Thoracic aorta (tissue), 2 donors: ENCODE data around the gene ITM2C. TPM values are rescaled to one million over a fixed set of nuclear protein-coding genes. Genes with fewer than 3 reads are reported as not detected.
A peak's percentile ranks its signal among the peaks of the same experiment; 100 is the strongest.

Source experiments
- ATAC-seq: fragments of 150-250 bp; one replicate; pipeline ENCODE4 v1.8.0; 2017; ENCODE audit warnings: low read depth; ENCODE audit not compliant: insufficient number of reproducible peaks, low FRiP score
- DNase-seq: peaks from one replicate; pipeline ENCODE4 v3.0.0-alpha.2; 2020; ENCODE audit warnings: low spot score
- H3K27ac ChIP-seq, 2 donors: fragments of 200-600 bp; sonication (generic); 1 replicate in 1 of 2; 2 replicates in 1 of 2; pipeline ENCODE4 v1.5.1; 2016; ENCODE audit warnings: mild to moderate bottlenecking in 2 of 2, moderate library complexity in 2 of 2
- H3K27me3 ChIP-seq: fragments of 200-600 bp; sonication (generic); replicated peaks from 2 replicates; pipeline ENCODE4 v1.6.0; 2016; ENCODE audit warnings: mild to moderate bottlenecking; ENCODE audit not compliant: insufficient read depth
- H3K36me3 ChIP-seq: fragments of 200-600 bp; sonication (generic); one replicate; pipeline ENCODE4 v1.5.1; 2016
- H3K4me1 ChIP-seq, 2 donors: fragments of 200-600 bp; sonication (generic); 1 replicate in 1 of 2; 2 replicates in 1 of 2; pipeline versions ENCODE4 v1.5.1 to v1.6.0; 2016; ENCODE audit warnings: low read depth in 2 of 2, mild to moderate bottlenecking in 1 of 2; ENCODE audit not compliant: control insufficient read depth in 1 of 2
- H3K4me3 ChIP-seq: fragments of 200-600 bp; sonication (generic); 2 replicates; pipeline ENCODE4 v1.5.1; 2016; ENCODE audit warnings: mild to moderate bottlenecking
- H3K9me3 ChIP-seq: fragments of 200-600 bp; sonication (generic); 2 replicates; pipeline ENCODE4 v1.5.1; 2016
- total RNA-seq, 2 donors: library from RNA; depleted of rRNA; stranded (reverse); fragments of >200 nt; gene quantifications; one replicate each; pipeline versions ENCODE4 v1.1.0 to v1.2.3, GENCODE V29; 2016
- TF ChIP-seq, protein P1 (sequence below): fragments of 200-600 bp; sonication (generic); IDR thresholded peaks from one replicate; pipeline ENCODE4 v1.5.1; 2019; ENCODE audit warnings: antibody characterized with exemption

Gene ITM2C
- total RNA-seq, 2 donors from 2014 or later: 65.5 to 70.6 TPM

DNA sequence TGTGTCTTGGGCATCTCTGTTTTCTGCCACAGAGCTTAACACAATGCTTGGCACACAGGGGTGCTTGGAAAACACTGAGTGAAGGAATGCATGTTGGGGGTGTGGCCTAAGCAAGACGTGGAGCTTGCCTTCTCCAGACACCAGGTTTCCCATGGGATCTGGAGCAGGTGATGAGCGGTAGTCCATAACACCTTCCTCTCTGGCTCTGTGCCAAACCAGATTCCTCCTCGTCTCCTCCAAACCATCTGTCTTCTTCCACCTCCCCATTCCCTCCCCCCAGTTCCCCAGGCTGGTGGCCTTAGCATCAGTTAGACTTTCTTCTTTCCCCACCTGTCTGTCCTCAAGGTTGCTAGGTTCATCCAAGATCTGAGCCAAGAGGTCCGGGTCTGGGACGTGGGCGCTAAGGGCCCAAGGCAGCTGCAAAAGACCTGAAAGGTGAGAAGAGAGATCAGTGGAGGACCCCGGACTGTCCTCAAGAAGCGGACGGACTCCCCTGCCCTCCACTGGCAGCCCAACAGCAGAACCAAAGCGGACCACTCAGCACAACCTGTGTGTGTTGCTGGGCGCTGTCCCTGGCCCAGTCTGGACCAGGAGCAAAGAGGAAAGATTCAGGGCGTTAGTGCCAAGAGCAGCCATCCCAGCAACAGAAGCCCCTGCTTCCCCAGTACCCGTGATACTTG is 1.2 kb upstream of the ITM2C start:
- ATAC-seq (no peak), DNase-seq (no peak)
- H3K27me3 ChIP-seq: no peaks in the 10 kb centered on the region
- no peak overlapping the region for H3K27ac ChIP-seq
- TF ChIP-seq, protein P1, sequence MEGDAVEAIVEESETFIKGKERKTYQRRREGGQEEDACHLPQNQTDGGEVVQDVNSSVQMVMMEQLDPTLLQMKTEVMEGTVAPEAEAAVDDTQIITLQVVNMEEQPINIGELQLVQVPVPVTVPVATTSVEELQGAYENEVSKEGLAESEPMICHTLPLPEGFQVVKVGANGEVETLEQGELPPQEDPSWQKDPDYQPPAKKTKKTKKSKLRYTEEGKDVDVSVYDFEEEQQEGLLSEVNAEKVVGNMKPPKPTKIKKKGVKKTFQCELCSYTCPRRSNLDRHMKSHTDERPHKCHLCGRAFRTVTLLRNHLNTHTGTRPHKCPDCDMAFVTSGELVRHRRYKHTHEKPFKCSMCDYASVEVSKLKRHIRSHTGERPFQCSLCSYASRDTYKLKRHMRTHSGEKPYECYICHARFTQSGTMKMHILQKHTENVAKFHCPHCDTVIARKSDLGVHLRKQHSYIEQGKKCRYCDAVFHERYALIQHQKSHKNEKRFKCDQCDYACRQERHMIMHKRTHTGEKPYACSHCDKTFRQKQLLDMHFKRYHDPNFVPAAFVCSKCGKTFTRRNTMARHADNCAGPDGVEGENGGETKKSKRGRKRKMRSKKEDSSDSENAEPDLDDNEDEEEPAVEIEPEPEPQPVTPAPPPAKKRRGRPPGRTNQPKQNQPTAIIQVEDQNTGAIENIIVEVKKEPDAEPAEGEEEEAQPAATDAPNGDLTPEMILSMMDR: no peak
- H3K9me3 ChIP-seq: no peaks in the 10 kb centered on the region
- H3K36me3 ChIP-seq: no peaks in the 10 kb centered on the region
- peaks cover 12 to 29% of the 10 kb centered on the region in 2 donors for H3K4me1 ChIP-seq
- H3K4me3 ChIP-seq: no peak overlapping the region

DNA sequence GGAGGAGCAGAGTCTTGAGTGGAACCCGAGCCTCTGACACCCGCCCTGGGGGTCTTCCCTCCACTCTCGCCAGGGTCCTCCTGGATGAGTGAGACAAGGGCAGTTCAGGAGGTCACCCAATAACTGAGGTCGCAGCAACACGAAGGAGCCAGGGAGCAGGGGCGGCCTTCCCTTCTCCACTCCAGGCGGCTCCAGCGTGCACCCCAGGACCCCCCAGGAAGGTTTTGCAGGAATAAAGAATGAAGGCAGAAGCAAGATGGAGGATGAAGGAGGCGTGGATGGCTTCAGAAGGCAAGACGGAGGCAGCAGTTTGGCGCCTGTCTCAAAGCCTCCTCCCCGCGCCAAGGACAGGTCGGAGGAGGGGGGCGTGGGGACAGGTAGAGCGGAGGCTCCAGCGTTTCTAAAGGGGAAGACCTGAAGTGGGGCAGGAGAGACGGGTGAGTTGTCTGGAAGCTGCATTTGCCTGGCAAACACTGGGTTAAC is 579 bp upstream of the ITM2C start:
- Histone ChIP-seq H3K27me3 (no peaks in the 10 kb centered on the region), H3K9me3 (no peaks in the 10 kb centered on the region), H3K36me3 (no peaks in the 10 kb centered on the region), H3K4me3 (peak overlapping the region; percentile 79), H3K27ac (no peak overlapping the region), H3K4me1 (peaks cover 12 to 35% of the 10 kb centered on the region in 2 donors)
- DNase-seq: no peak
- TF ChIP-seq, protein P1: no peak
- no peak for ATAC-seq

DNA sequence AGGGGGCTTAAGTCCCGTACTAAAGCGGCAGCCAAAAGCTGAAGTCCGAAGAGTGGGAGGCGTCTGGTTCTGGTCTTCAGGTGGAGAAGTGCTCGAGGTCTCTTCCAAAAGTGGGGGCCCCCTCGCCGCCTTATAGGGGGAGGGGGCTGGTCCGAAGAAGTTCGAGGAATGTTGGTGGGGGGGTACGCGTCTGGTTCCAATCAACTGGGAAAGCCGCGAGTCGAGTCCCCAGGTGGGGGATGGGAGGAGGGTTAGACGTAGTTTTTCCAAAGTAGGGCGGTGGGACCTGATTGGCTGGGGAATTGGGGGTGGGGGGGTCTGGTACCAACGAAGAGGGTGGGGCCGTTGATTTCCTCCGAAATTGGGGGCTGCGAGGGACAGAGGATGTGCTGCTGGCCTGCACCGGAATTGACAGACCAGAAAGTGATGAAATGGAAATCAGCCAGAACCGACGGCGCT is 594 bp downstream of the ITM2C start:
- peaks cover 13 to 47% of the 10 kb centered on the region in 2 donors for H3K4me1 ChIP-seq
- H3K27me3 ChIP-seq: no peaks in the 10 kb centered on the region
- TF ChIP-seq, protein P1: no peak
- H3K27ac ChIP-seq: peak overlapping the region in 1 of 2 donors; percentile 19
- no peaks in the 10 kb centered on the region for H3K36me3 ChIP-seq
- H3K4me3 ChIP-seq: peak overlapping the region; percentile 79
- ATAC-seq: no peak
- no peak for DNase-seq
- no peaks in the 10 kb centered on the region for H3K9me3 ChIP-seq

DNA sequence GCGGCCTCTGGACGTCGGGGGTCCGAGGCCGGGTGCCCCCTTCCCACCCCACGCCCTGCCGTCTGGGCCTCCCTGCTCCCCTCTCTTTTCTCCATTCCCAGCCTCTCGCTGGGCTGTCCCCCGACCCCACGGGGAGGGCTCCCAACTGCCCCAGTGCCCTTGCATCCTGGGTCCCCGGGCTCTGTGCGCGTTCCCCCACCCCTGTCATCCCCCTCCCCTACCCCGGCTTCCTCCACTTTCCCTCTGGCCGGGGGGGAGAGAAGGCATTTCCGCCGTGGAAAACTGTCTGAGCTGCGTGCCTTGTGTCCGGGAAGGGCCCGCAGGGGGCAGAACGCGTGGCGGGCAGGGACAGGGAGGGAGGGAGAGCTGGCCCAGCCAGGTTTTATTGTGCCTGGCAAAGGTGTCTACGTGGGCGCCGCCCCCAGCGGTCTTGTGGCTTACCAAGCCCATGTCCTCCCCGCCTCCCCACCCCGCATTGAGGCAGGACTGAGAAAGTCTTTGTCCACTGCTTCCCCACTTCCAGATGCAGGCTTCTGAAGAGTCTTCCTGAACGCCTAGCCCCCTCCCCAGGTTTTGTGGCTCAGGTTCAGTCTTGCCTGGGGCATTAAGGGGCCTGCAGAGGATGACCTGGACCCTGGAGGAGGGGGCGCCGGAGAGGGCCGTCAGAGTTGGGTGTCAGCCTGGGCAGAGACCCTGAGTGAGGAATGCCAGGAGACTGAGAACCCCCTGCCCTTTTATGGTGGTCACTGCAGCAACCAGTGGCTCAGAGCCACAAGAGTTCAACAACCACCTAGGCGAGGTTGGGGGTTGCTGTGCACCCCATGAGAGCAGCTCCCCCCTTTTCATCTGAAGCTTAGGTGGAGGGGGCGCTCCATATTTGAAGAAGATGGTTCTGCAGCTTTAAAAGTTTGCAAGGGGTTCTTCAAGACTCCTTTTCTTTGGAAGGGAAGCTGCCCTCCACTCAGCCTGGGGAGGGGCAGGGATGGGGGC is 1.3 kb downstream of the ITM2C start:
- DNase-seq (no peak), ATAC-seq (no peak)
- H3K9me3 ChIP-seq: no peaks in the 10 kb centered on the region
- H3K36me3 ChIP-seq: no peaks in the 10 kb centered on the region
- TF ChIP-seq, protein P1: no peak
- peak overlapping the region in 1 of 2 donors; percentile 63 for H3K27ac ChIP-seq
- H3K27me3 ChIP-seq: no peaks in the 10 kb centered on the region
- H3K4me3 ChIP-seq: peak overlapping the region; percentile 79
- peaks cover 20 to 54% of the 10 kb centered on the region in 2 donors for H3K4me1 ChIP-seq
